Forelimb muscle (tissue), 1 donor: Measurements from ENCODE around the gene NOL9. TPM values are rescaled to one million over a fixed set of nuclear protein-coding genes. Genes with fewer than 3 reads are reported as not detected.
A peak's percentile ranks its signal among the peaks of the same experiment; 100 is the strongest.

Source experiments
- DNase-seq: peaks from one replicate; pipeline ENCODE4 v3.0.0-alpha.2; 2013; ENCODE audit warnings: low read depth
- polyA plus RNA-seq: library from polyadenylated mRNA; unstranded; fragments of 120-200 nt; gene quantifications from one replicate; pipeline ENCODE4 v1.2.1, GENCODE V29; 2013; ENCODE audit not compliant: insufficient read length

Gene NOL9
- polyA plus RNA-seq, 1 donor = 13.6 TPM

DNA sequence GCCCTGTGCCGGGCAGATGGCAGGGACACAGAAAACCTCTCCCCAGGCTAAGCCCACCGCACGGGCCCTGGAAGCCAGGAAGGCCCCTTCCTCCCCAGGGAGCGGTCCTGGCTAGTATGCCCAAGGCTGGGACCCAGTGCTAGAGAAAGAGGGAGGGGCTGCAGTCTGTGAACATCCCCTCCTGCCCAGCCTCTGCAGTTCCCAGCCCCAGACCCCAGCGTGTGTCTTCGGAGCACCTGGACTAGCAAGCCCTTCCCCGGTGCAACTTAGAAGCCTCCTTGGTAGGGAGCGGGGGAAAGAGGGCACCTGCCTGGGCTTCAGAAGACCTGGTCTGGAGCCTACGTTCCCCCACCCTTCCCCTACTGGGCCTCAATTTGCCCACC lies 64.9 kb downstream of the NOL9 start:
- no peak for DNase-seq

DNA sequence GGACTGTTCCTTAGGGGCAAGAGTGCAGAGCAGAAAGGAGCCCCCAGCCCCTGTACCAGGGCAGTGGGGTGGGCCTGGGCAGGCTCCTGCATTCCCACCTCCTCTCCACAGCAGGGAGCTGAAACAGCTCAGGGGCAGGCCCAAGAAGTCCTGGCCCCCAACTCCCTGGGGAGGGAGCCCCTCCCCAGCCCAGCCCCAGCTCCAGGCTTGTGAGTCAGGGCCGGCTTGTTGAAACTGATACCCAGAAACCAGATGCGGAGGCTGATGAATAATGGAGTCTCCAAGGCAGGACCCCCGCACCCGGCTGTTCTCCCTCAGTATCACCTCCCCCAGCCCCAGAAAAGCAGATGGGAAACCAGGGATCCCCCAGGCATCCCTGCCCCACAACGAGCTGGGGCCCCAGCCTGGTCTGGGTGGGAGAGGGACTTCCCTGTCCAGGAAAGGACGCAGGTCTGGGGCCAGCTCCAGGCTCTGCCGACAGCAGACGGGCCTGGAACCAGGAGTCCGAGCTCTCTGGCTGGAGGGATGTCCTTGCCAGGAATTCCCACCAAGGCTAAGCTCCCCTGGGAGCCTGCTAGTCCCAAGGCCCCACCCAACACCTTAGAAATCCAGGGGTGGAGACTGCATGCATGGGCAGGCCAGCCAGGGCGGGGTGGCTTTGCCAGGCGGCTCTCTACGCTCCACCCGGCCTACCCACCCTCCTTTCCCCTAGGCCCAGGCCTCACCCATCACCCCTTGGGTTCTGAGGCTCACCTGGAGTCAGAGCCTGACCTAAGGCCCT lies 65.5 kb downstream of the NOL9 start:
- DNase-seq = no peak

DNA sequence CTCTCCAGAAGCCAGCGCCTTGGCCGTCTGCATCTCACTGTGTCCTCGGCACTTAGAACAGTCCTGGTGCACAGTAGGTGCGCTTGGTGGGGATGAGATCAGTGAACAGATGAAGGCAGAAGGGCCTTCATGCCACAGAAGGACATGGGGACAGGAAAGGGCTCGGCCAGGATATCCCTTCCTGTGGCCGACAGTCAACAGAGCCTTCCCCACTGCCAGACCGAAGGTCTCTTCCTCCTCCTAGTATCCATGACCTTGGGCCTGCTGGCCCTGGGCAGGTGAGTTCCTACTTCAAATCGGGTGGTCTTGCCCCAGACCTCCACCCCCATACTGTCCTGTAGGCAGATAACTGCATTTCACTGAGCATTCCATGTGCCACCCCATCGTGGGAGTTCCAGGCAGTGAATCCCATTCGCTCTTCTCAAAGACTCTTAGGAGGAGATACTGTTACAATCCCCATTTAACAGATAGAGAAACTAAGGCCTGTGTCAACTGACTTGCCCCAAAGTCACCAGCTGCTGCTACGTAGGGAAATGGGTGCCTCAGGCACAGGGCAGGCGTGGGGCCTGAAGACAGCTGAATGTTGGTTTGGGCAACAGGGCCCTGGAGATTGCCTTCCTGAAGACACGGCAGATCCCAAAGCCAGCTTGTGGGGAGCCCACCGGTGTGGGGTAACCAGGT lies 66.4 kb downstream of the NOL9 start:
- no peak for DNase-seq

DNA sequence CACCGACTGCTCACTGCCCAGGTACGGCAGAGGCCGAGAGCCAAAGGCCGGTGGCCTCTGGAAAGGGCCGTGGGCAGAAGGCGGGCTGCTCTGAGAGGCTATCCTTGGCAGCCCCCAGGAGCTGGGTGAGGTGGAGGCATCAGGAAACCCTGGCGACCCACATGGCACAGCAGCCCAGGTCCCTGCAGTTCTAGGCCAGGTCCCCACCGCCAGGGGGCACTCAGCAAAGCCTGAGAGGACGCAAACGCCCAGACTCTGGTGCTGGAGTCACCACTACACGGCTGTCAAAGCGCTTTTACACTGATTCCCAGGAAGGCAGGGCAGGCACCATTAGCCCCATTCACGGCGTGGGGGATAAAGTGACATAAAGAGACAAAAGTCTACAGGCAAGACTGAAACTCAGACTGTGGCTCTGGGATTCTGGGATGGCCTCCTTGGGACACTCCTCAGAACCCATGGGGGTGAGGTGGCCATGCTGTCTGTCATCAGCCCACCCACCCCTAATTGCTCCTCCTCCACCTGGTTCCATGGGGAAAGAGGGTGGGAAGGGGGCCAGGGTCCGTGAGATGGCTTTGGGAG lies 67.8 kb downstream of the NOL9 start:
- peak; percentile 32 for DNase-seq

DNA sequence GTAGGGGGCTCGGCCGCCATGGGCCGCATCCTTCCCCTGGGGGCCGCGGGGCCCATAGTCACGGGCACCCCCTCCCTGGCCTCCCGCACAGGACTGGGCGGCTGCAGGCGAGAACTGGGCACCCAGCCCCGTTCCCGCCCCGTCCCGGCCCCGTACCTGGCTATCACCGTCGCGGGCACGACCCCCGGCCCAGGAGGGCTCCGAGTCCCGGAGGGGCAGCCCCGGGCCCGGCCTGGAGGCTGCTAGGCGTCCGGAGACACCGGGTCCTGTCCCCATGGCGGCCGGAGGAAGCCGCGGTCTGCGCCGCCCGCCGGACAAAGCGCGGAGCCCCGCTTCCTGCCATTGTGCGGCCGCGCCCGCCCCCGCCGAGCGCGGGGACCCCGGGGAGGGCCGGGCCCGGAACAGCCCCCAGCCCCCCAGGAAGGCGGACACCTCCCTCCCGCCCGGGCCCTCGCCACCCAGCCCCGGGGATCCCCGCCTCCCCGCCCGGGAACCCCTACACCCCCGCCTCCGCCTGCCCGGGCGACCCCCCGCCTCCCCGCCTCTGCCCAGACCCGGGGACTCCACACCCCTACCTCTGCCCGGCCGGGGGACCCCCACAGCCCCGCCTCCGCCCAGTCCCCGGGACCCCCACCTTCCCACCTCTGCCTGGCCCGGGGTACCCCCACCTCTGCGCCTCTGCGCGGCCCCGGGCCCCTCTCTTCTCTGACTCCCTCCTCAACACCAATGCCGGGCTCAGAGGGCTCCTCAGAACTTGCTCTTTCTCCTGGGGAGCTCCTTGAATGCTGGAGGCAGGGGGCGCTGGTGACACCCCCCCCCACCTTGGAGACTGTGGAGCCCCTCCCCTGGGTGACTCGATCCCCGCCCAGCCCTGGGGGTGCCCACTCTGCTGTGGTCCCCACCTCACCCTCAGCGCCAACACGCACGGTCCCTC lies 68.9 kb downstream of the NOL9 start:
- no peak for DNase-seq

DNA sequence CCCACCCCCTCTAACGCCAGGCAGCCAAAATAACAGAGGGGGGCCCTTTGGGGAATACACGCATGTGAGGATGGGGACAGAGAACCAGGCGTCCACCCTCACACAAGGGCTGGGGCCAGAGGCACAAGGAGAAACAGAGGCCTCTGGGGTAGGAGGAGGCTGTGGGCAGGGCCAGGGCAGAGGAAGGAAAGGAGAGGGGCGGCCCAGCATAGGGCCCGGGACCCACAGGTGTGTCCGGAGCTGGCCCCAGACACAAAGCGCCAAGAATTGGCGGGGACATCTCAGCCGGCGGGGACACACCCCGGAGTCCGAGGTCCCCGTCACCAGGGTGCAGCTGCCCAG lies 69.5 kb downstream of the NOL9 start:
- no peak for DNase-seq

DNA sequence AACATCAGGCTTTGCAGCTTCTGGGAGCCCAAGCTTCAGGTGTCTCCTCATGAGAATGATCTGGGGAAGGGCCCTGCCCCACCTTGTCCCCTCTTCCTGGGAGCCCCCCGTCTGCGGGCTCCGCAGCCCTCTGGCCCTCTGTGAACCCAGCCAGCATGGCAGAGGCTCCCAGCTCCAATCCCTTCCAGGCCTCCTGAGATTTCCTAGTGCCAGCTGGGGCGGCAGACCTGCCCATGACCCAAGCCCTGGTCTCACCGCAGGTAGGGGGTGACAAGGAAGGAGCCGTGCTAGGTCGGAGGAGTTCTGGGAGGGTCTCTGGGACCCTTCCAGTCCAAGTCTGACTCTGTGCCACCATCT lies 70.6 kb downstream of the NOL9 start:
- no peak for DNase-seq

DNA sequence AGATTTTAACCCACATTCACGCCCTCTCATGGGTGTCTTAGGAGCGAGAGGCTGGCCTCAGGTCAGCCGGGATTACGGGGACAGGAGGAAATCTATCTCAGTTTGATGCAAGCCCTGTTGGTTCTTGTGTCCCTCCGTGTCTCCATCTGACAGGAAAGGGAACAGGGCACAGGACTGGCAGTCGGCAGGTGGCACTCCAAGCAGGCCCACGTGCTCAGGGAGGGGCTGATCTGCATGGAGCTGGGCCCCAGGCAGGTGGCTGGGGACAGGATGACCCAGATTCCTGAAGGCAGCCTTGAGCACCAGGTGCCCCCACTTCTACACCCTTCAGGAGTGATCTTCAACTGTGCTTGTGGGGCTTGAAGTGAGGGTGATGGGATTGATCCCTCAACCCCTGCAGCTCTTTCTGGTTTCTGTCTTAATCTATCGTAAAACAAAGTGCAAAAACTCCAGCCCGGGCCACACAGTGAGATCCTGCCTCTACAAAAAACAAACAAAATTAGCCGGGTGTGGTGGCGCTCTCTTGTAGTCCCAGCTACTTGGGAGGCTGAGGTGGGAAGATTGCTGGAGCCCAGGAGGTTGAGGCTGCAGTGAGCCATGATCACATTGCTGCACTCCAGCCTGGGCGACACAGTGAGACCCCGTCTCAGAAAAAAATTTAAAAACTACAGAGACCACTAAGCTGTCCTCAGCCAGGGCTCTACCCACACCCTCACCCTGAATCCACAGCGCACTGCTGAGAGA lies 71.1 kb downstream of the NOL9 start:
- DNase-seq = no peak

DNA sequence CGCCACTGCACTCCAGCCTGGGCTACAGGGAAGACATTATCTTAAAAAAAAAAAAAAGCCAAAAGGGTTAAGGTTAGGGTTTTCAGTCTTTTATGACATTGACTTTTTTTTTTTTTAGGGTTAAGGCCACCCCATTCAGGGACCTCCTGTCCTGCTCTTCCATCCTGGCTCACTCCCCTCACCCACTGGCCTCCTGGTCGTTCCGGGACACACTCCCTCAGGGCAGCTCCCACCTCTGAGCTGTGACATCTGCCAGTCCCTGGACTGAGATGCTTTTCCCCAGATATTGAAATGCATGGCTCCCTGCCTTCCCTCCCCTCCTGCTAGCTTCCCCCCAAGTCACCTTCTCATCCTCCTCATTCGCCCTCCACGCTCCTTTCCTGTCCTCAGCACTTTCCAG lies 72.5 kb downstream of the NOL9 start:
- DNase-seq = no peak

DNA sequence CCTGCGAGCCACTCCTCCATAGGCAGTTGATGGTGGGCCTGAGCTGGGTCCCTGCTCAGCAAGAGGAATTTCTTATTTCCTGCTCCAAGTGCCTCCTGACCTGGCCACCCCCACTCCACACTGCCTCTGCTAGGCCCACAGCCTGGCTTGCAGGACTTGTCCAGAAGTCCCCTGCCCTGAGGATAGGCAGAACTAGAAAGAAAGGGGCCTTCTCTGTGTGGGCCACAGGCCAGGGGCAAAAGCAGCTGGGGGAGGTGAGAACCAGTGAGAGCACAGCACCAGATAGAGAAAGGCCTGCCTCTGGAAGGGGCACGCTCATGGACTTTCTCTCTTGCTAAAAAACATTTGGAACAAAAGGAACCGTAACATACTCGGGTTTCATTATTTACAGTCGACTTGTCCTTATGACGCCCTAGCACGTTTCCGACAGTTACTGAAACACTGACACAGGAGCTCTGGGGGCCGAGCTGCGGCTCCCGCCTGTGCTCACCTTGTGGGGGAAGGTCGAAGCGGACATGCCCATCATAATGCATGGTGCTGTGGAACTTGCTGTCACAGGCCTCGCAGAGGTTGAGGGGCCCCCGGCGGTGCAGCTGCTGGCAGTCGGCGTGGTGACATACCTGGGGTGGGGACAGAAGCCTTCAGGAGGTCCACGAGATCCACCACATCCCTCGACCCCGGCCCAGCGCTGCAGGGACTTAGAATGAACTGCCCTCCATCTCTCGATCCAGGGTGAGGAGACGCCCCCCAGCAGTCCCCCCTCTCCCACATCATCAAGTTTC lies 77.1 kb downstream of the NOL9 start:
- no peak for DNase-seq

DNA sequence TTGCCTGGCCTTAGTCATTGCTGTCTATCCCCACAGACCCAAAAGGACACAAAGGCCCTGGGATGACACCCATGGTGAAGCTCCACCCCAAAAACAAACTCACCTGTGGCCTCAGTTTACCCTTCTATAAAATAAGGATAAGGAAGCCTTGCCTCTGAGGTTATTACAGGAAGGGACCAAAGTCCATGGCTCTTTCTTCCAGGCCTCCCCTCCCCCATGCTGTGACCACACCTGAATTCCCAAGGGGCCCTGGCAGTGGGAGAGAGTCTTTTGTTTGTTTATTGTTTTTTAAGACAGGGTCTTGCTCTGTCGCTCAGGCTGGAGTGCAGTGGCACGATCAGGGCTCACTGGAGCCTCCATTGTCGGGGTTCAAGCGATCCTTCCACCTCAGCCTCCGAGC lies 77.8 kb downstream of the NOL9 start:
- no peak for DNase-seq

DNA sequence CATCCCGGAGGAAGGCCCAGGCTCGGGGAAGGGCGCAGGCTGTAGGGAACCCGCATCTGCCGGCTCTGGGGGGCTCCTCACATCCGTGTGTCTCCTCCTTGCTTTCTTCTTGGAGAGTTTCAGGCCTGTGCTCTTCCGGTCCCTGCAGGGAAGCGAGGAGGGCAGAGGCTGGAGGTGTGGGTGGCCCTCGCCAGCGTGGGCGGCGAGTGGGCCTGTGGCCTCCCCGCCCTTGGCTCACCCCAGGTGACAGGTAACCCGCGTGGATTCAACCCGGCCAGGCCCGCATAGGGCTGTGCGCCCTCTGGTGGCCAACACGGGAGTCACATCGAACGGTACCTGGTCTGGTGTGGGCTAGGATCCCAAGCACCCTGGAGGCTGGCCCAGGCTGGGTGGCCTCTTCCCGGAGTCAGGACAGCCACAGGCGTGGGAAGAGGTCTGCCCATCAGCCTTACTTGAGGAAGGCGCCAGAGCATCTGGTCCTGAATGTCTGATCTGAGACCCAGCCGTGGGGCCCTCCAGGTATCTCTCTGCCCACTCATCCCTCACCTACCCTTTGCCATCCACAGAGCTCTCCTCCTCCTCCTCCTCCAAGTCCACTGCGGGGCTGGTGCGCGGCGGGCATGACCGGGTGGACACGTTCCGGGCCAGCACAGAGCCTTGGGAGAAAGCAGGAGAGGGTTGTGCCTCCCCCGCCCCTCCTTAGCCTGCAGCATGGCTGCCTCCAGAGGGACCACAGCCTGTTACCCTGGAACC lies 78.8 kb downstream of the NOL9 start:
- no peak for DNase-seq

DNA sequence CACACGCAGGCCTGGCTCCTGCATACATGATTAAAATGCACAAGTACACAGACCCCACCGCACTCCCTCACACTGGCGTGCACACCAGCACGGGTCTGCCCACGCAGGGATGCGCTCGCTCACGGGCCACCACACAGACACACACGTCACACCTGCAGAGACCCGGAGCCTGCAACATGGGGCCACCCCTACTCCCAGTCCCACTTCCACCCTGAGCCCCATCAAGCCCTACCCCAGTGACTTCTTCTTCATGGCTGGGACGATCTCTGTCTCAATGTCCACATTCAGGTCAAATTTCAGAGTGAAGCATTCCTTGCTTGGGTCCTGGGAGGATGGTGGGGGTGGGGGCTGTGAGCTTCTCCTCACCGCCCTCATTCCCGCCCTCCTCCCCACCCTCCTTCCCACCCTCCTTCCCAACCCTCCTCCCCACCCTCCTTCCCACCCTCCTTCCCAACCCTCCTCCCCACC lies 79.5 kb downstream of the NOL9 start:
- no peak for DNase-seq

DNA sequence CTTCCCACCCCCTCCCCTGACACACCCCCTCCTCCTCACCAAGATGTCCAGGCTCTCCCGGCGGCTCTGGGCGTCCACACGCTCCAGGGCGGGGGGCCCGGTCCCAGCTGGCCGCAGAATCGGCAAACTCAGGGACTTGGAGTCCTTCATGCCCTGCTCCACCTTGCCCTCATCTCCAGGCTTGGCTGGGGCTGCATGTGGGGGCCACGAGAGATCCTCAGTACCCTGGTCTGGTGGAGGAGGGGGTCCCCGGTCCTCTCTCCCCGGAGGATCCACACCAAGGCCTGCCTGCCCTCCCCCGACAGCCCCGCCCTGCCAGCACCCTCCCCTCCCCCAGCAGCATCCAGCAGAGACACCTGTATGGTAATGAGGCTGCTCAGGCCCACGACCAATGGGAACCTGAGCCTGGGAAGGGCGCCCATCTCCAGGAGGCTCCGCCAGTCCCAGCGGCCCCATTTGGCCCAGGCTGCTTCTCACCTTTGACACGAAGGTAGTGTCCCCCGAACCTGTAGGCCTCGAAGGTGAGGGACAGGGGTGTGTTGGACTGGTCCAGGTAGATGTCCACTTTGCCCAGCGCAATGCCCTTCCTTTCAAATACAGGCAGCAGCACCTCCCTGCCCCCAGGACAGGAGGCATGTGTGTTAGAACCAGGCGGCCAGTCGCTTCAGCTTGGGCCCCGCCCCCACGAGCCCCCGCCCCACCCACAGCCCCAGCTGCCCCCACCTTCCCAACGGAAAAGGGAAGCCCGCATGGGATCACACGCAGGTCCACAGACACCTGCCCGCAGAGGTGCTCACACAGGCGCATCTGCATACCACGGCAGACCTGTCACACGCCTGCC lies 80.1 kb downstream of the NOL9 start:
- no peak for DNase-seq

DNA sequence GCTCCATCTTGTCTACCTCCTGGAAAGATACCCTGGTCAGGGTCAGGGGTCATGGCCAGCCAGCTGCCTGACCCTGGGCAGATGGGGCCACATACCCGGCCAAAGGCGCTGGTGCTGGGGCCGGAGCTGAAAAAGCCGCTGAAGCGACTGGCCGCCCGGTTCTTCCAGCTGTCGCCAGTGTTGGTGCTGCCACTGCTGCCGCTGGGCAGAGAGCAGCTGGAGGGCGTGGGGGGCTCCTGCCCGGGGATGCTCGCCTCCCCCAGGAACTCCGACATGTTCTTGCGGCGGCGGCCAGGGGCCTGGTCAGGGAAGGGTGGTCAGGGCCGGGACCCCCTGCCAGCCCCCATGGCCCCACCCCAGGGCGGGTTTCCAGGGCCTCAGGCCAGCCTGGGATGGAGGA lies 81.2 kb downstream of the NOL9 start:
- no peak for DNase-seq

DNA sequence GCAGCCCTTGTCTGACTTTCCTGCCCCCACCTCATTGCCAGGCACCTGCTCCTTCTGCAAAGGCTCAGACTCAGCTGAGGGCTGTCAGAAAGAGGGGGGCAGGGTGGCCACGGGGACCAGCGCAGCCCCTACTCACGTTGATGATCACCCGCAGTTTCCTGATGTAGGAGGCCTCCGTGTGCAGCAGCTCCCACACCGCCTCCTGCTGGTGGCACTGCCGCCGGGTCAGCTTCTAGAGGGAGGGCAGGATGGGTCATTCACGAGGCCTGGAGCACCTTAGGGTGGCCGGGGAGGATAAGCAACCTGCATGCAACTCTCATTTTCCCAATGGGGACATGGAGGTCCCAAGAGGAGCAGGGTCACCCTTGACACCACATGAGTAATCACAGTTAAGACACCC lies 81.9 kb downstream of the NOL9 start:
- no peak for DNase-seq

DNA sequence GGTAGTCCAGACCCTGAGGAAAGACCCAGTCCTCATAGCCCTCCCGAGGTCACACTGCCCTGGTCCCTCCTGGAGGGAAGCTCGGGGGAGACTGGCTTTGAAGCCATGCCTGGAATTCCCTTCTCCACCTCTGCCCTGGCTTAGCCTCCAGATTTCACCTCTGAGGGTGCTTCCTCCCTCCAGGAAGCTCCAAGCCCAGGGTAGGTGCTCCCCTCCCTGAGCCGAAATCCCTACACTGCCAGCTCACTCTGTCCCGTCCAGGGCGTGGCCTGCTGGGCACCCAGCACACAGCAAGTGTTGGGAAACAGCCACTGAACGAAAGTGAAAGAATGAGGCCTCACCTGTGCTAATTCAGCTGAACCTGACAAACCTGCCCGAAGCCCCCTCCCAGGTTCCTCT lies 82.3 kb downstream of the NOL9 start:
- DNase-seq = no peak
